Endothelial cell of umbilical vein (primary cell): Measurements from ENCODE around the gene VAV3. TPM values are rescaled to one million over a fixed set of nuclear protein-coding genes. Genes with fewer than 3 reads are reported as not detected.

Experiments used
- BruUV-seq: library from RNA; stranded (reverse); fragments of 400-500 nt; replicated peaks from 2 replicates; lab custom pipeline; 2021; lab: Mats Ljungman, UMichigan
- CTCF ChIA-PET: fragments of 300-600, 350-600 bp; sonication (Branson Sonifier 250); formaldehyde crosslinking; loops from one replicate; lab custom pipeline; 2021; ENCODE audit warnings: antibody characterized with exemption, inconsistent platforms; lab: Charles Lee
- POLR2A ChIA-PET: fragments of 300-600, 350-600 bp; sonication (Branson Sonifier 250); formaldehyde crosslinking; loops from one replicate; lab custom pipeline; 2021; ENCODE audit warnings: antibody characterized with exemption, inconsistent platforms; lab: Charles Lee
- DNase-seq: peaks from one replicate; pipeline ENCODE4 v3.0.0-alpha.2; 2011; ENCODE audit warnings: low read depth, low spot score
- FAIRE-seq: peaks from 2 replicates; lab custom pipeline; 2011; peaks lifted over from hg19 to GRCh38; lab: Jason Lieb, UNC
- H2AFZ ChIP-seq: 2 replicates; pipeline ENCODE4 v1.6.0; 2012; ENCODE audit warnings: low read depth, low read length, control low read depth, inconsistent platforms
- H3K27ac ChIP-seq: 2 replicates; pipeline ENCODE4 v1.5.1; 2011; ENCODE audit warnings: low read depth, mild to moderate bottlenecking, control low read depth, low read length, moderate library complexity; ENCODE audit not compliant: insufficient read depth
- H3K27me3 ChIP-seq, 2 experiments: 2 replicates each; pipeline versions ENCODE4 v1.6.0 to v1.6.1; 2011; ENCODE audit warnings: low read length in 2 of 2, mixed read lengths in 1 of 2; ENCODE audit not compliant: control insufficient read depth in 2 of 2, insufficient read depth in 2 of 2
- H3K36me3 ChIP-seq, 2 experiments: 2 replicates in 1 of 2; 3 replicates in 1 of 2; pipeline ENCODE4 v1.5.1; 2011; ENCODE audit warnings: low read length in 2 of 2, mild to moderate bottlenecking in 1 of 2, moderate library complexity in 1 of 2; ENCODE audit not compliant: control insufficient read depth in 2 of 2, insufficient read depth in 2 of 2; ENCODE audit errors: extremely low read depth in 1 of 2
- H3K4me1 ChIP-seq: 3 replicates; pipeline ENCODE4 v1.5.1; 2011; ENCODE audit warnings: mild to moderate bottlenecking, low read length; ENCODE audit not compliant: control insufficient read depth, insufficient read depth; ENCODE audit errors: extremely low read depth
- H3K4me2 ChIP-seq: 2 replicates; pipeline ENCODE4 v1.6.1; 2011; ENCODE audit warnings: low read length, control low read depth, mixed read lengths; ENCODE audit not compliant: insufficient read depth
- H3K4me3 ChIP-seq, 3 experiments: fragments of 200-600 bp in 1 of 3; sonication (generic), shearing (Covaris generic) in 1 of 3; replicated peaks in 1 of 3; 2 replicates each; pipeline ENCODE4 v1.5.1; 2011 to 2016; ENCODE audit warnings: control low read depth in 3 of 3, low read length in 3 of 3, mild to moderate bottlenecking in 2 of 3, inconsistent platforms in 1 of 3, low read depth in 1 of 3, moderate library complexity in 1 of 3; ENCODE audit not compliant: insufficient read depth in 1 of 3
- H3K79me2 ChIP-seq: 2 replicates; pipeline ENCODE4 v1.6.0; 2012; ENCODE audit warnings: low read length, inconsistent platforms; ENCODE audit not compliant: control insufficient read depth, insufficient read depth
- H3K9ac ChIP-seq: replicated peaks from 2 replicates; pipeline ENCODE3; 2011; ENCODE audit warnings: low read length, control low read depth; ENCODE audit not compliant: insufficient read depth; ENCODE audit errors: extremely low read depth
- H3K9me1 ChIP-seq: replicated peaks from 3 replicates; pipeline ENCODE4 v1.6.0; 2011; ENCODE audit warnings: mild to moderate bottlenecking, low read length; ENCODE audit not compliant: control insufficient read depth, insufficient read depth; ENCODE audit errors: extremely low read depth
- H3K9me3 ChIP-seq: replicated peaks from 2 replicates; pipeline ENCODE4 v1.5.1; 2012; ENCODE audit warnings: low read length, inconsistent platforms; ENCODE audit not compliant: control insufficient read depth, insufficient read depth
- H4K20me1 ChIP-seq: replicated peaks from 2 replicates; pipeline ENCODE3; 2011; ENCODE audit warnings: mild to moderate bottlenecking, low read length; ENCODE audit not compliant: control insufficient read depth, insufficient read depth; ENCODE audit errors: extremely low read depth
- EZH2 ChIP-seq: IDR thresholded peaks from 2 replicates; pipeline ENCODE4 v1.6.1; 2012; ENCODE audit warnings: borderline replicate concordance, low read depth, mild to moderate bottlenecking, moderate library complexity, low read length, inconsistent platforms; ENCODE audit not compliant: severe bottlenecking
- FOS ChIP-seq: IDR thresholded peaks from 2 replicates; pipeline ENCODE4 v1.6.1; 2011; ENCODE audit warnings: mild to moderate bottlenecking, low read length, moderate library complexity, borderline replicate concordance; ENCODE audit not compliant: insufficient read depth
- GATA2 ChIP-seq: IDR thresholded peaks from 2 replicates; pipeline ENCODE4 v1.7.0; 2011; ENCODE audit warnings: low read depth, mild to moderate bottlenecking, moderate library complexity, mixed read lengths, low read length; ENCODE audit not compliant: insufficient read length, insufficient read depth
- JUN ChIP-seq: IDR thresholded peaks from 2 replicates; pipeline ENCODE4 v1.6.1; 2011; ENCODE audit warnings: borderline replicate concordance, low read depth; ENCODE audit not compliant: insufficient read length, insufficient read depth
- MYC ChIP-seq: IDR thresholded peaks from one replicate; pipeline ENCODE4 v1.6.1; 2011; ENCODE audit warnings: mild to moderate bottlenecking, low read depth, low read length
- POLR2A ChIP-seq: IDR thresholded peaks from 2 replicates; pipeline ENCODE4 v1.6.1; 2012; ENCODE audit warnings: low read depth, mild to moderate bottlenecking, control low read depth, low read length
- POLR2AphosphoS5 ChIP-seq: IDR thresholded peaks from 2 replicates; pipeline ENCODE4 v1.6.1; 2012; ENCODE audit warnings: low read depth, mild to moderate bottlenecking, control low read depth, low read length, moderate library complexity; ENCODE audit not compliant: insufficient read depth
- dilution Hi-C: fragments of 300-500 bp; cut with MboI; formaldehyde crosslinking; loops from one replicate; pipeline ENCODE4 v1.15.0; 2019; ENCODE audit warnings: low sequenced_read_pairs; ENCODE audit not compliant: extremely low pct_ligation_motif_present
- intact Hi-C: fragments of 100-400 bp; cut with micrococcal nuclease; formaldehyde crosslinking; loops from one replicate; pipeline ENCODE4 v1.10.0; 2022
- polyA plus RNA-seq, 4 experiments: library from polyadenylated mRNA; depleted of rRNA in 3 of 4; stranded (reverse) in 3 of 4; unstranded in 1 of 4; fragments of >200 nt; gene quantifications; 2 replicates each; pipeline versions ENCODE4 v1.2.1 to v1.2.3, GENCODE V29; 2011 to 2012; ENCODE audit warnings: missing spikeins in 1 of 4
- total RNA-seq: library from RNA; stranded (reverse); gene quantifications from 2 replicates; pipeline ENCODE4 v1.2.3, GENCODE V29; 2021
- TF ChIP-seq, protein P1 (sequence below), 2 donors: IDR thresholded peaks; 1 replicate in 1 of 2; 2 replicates in 1 of 2; pipeline ENCODE4 v1.5.1; 2011; ENCODE audit warnings: low read length in 2 of 2, mild to moderate bottlenecking in 2 of 2, moderate library complexity in 2 of 2, control low read depth in 1 of 2, inconsistent platforms in 1 of 2, low read depth in 1 of 2; ENCODE audit not compliant: insufficient read depth in 1 of 2; ENCODE audit errors: extremely low read depth in 1 of 2
- TF ChIP-seq, protein P2 (sequence below): IDR thresholded peaks from 2 replicates; pipeline ENCODE4 v1.6.1; 2011; ENCODE audit not compliant: insufficient read depth, insufficient read length

Gene VAV3
- total and polyA plus RNA-seq, 2 donors (not counting 3 experiments of a cell fraction or from before 2014, with no cell fraction given): 0.18 to 1.5 TPM

DNA sequence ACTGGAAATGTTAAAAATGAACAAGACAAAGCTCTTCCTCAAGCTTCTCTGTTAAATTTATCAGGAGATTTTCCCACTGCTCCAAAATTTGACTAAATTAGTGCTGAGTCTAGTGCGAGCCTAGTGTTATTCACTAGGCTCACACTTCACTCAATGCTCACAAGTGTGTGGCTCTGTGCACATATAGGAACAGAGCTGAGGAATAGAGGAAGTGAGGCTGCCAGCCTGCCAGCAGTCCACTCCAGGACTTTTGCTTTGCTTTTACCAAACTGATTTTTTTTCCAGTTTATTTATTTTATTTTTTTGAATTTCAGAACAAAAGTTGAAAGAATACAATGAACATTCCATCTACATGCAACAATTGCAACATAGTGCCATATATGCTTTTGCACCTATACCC, 87.2 kb downstream of the VAV3 start:
- H3K4me2 ChIP-seq: no peak overlapping the region

More for the DNA sequence above, 87.2 kb downstream of the VAV3 start:
- Histone ChIP-seq H3K9me1 (no peaks in the 10 kb centered on the region), H3K36me3 (no peaks in the 10 kb centered on the region), H3K79me2 (no peaks in the 10 kb centered on the region), H3K27ac (no peak overlapping the region), H3K9me3 (no peaks in the 10 kb centered on the region), H2AFZ (no peak overlapping the region), H3K4me3 (no peak overlapping the region), H3K4me1 (no peaks in the 10 kb centered on the region), H3K27me3 (no peaks in the 10 kb centered on the region), H4K20me1 (no peaks in the 10 kb centered on the region), H3K9ac (no peak overlapping the region)
- TF ChIP-seq GATA2 (no peak), JUN (no peak), FOS (no peak), POLR2AphosphoS5 (no peak), EZH2 (no peak), POLR2A (no peak), MYC (no peak)
- TF ChIP-seq, protein P1, sequence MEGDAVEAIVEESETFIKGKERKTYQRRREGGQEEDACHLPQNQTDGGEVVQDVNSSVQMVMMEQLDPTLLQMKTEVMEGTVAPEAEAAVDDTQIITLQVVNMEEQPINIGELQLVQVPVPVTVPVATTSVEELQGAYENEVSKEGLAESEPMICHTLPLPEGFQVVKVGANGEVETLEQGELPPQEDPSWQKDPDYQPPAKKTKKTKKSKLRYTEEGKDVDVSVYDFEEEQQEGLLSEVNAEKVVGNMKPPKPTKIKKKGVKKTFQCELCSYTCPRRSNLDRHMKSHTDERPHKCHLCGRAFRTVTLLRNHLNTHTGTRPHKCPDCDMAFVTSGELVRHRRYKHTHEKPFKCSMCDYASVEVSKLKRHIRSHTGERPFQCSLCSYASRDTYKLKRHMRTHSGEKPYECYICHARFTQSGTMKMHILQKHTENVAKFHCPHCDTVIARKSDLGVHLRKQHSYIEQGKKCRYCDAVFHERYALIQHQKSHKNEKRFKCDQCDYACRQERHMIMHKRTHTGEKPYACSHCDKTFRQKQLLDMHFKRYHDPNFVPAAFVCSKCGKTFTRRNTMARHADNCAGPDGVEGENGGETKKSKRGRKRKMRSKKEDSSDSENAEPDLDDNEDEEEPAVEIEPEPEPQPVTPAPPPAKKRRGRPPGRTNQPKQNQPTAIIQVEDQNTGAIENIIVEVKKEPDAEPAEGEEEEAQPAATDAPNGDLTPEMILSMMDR (IDR thresholded peaks at IDR 0.05; ENCODE audit: extremely low read depth in 1 of 2, insufficient read depth in 1 of 2, low read depth in 1 of 2, low read length in 2 of 2): no peak
- TF ChIP-seq, protein P2, sequence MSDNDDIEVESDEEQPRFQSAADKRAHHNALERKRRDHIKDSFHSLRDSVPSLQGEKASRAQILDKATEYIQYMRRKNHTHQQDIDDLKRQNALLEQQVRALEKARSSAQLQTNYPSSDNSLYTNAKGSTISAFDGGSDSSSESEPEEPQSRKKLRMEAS: no peak
- CTCF ChIA-PET: interaction anchor here (0.7 to 1.2 kb wide), 2 partner anchors 59 to 96 kb away, joined by 3 read pairs; no protein-coding TSS in a partner anchor
- no TSS peak for BruUV-seq
- FAIRE-seq (no peak), DNase-seq (no peak)
- intact Hi-C loops (no loop called here), dilution Hi-C loops (no loop called here)
- POLR2A ChIA-PET: no interaction called here
